GM19035 (cell line): Measurements from ENCODE around the gene OTUD5.

Source experiments
- ATAC-seq: cut with Tn5 transposase; IDR thresholded peaks from one replicate; pipeline ENCODE4 v1.9.1; 2021; ENCODE audit not compliant: unreplicated experiment

The OTUD5 gene

GRCh38 chrX:48937054-48937907 lies 20.1 kb downstream of the OTUD5 start:
- ATAC-seq = peak; percentile 65

DNA sequence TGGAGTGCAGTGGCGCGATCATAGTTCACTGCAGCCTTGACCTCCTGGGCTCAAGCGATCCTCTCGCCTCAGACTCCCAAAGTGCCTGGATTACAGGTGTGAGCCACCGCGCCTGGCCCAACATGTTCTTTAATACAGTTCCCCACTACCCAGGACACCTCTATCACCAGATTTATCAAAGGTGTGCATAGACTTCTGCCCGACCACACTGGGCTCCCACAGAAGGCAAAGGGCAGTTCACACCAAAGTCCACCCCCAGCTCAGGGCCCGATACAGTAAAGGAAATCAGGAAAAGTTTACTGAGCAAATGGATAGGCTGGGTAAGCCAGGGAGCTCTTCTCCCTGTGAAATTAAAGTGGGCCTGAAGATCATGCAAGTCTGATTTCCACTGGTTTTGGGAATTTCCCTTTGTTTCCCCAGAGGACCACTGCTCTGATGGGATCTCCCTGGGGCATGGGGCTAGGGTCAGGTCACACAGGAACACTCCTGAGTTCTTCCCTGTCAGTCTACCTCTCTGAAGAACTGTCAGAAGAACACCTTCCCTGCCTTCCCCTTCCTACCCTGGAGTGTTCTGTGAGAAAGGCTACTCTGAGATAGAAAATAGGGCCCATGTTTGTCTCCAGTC lies 20.9 kb downstream of the OTUD5 start:
- no peak for ATAC-seq

- ATAC-seq = no peak
These were observed 22.1 kb downstream of the OTUD5 start for GRCh38 chrX:48935301-48935670.

DNA sequence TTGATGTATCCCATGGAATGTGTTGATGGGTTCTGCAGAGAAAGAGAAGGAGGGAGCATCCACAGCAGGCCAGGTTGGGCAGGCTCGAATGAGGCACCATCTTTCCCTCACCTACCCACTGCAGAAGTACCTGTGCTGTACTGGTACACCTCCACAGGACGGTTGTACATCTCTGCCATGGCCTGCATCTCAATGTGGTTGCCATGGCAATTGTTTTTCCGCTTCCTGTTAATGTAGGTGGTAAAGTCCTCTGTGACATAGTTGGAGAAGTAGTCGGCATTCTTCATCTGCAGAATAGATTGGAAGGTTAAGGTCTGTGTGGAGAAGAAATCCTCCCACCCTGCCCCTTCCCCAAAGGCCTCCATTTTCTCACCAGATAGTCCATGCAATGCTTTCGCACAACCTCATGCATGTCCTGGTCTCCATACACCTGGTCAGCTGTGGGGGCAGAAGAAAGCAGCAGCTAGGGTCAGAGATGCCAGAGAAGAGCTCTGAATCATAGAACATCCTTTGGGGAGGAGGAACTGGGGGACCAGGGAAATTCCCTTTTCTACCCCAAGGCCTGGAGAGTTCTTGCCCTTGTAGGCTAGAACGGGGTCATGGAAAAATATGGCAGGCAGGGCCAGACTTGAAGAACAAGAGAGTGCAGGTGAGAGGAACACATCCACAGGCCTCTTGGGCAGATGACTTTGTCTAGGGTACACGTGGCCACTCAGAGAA lies 22.7 kb downstream of the OTUD5 start:
- ATAC-seq = no peak

- ATAC-seq = no peak
These were observed 23.6 kb downstream of the OTUD5 start for GRCh38 chrX:48933757-48934156.

DNA sequence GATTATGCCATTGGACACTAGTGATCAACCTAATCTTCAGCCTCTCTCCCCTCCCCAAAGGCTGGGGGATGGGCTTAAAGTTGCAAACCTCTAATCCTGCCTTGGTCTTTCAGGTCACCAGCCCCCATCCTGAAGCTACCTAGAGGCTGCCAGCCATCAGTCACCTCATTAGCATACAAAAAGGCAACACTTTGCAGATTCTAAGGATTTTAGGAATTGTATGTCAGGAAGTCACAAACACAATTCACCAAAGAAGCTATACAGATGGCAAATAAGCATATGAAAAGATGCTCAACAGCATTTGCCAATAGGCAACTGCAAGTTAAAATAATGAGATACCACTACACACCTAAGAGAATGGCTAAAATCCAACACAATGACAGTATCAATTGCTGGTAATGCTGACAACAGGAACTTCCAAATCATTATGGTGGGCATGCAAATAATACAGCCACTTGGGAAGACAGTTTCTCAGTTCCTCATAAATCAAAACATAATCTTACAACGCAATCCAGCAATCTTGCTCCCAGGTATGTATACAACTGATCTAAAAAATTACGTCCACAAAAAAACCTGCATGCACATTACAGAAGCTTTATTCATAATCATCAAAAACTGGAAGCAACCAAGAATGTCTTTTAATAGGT lies 29.5 kb downstream of the OTUD5 start:
- no peak for ATAC-seq

- no peak for ATAC-seq
These were observed 30.3 kb downstream of the OTUD5 start for GRCh38 chrX:48927123-48927522.

GRCh38 chrX:48924270-48924669 lies 33.1 kb downstream of the OTUD5 start:
- ATAC-seq = no peak

- no peak for ATAC-seq
These were observed 33.6 kb downstream of the OTUD5 start for GRCh38 chrX:48923771-48924170.

GRCh38 chrX:48920718-48921104 lies 36.7 kb downstream of the OTUD5 start:
- no peak for ATAC-seq

- ATAC-seq = no peak
These were observed 37.3 kb downstream of the OTUD5 start for GRCh38 chrX:48919947-48920717.

GRCh38 chrX:48919360-48919841 lies 38.0 kb downstream of the OTUD5 start:
- peak; percentile 7 for ATAC-seq

GRCh38 chrX:48918643-48919340 lies 38.6 kb downstream of the OTUD5 start, which contains the start of gene PIM2:
PIM2 (minus strand) TSS chrX:48919024; CDS start chrX:48918834, 190 bp downstream.
- ATAC-seq = peak; percentile 83

DNA sequence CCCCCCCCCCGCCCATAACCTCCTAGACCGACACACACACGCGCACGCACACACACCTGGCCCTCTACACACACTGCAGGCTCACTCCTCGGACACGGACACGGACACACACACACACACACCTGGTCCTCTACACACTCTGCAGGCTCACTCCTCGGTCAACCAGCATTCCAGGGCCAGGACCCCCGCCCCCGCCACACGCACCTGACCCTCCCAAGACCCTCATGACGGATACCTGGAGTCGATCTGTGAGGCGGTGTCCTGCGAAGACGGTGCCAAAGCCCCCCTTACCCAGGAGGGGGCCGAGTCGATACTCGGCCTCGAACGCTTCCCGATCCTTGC lies 39.1 kb downstream of the OTUD5 start:
- no peak for ATAC-seq

- ATAC-seq = no peak
These were observed 40.0 kb downstream of the OTUD5 start for GRCh38 chrX:48917139-48918001.

GRCh38 chrX:48914593-48915493 lies 42.6 kb downstream of the OTUD5 start:
- no peak for ATAC-seq

- no peak for ATAC-seq
These were observed 43.6 kb downstream of the OTUD5 start for GRCh38 chrX:48913605-48914366.
